ENCODE measurements around the gene TEAD3. TPM values are rescaled to one million over a fixed set of nuclear protein-coding genes. Genes with fewer than 3 reads are reported as not detected.

The TEAD3 gene
- total RNA-seq, 1 donor from 2014 or later, result 75.5 TPM

DNA sequence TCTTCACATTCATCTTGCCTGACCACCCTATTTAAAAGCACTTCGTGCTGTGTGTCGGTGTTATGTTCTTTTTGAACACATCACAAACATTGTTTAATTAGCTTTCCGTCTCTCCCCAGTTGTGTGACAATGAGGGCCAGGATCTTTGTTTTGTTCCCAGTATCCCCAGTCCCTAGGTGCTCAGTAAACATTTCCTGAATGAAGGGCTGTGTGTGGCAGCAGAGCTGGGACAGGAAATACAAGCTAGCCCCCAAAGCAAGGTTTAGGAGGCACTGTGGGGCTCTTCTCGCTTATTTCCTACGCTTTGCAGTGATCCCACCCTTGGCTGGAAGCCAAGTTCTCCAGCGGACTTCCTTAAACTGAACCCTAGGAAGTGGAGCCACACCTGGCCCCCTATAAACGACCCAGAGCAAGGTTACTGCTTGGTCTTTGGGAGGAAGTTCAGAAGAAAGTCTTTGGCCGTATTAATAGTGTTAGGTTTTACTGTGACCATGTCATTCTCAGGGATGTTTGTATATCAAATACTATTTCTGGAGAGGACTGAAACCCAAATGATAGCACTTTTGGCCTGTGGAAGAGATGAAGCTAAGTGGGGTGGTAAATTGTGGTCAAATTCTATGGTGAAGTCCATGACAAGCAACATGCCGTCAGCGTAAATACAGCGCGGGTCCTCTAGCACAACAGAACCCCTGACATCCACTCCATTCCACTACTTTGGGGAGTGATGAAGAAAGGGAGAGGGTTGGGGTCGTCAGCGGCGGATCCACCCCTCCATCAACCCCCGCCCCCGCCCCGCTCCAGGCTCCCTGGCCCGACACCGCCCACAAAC is 45.3 kb downstream of the TEAD3 start:
- H3K27me3 ChIP-seq (ENCODE audit: insufficient read depth, low read length), result no peaks in the 10 kb centered on the region
- H3K9ac ChIP-seq (ENCODE audit: low read length), result peak overlapping the region; percentile 9
- H2AFZ ChIP-seq (ENCODE audit: low read depth, low read length), result peak overlapping the region; percentile 49
- peak overlapping the region; percentile 94 for H3K4me2 ChIP-seq (ENCODE audit: low read length)
- H3K27ac Mint-ChIP-seq (ENCODE audit: unreplicated experiment), result no peak overlapping the region
- DNase-seq (ENCODE audit: low read depth) (no peak), FAIRE-seq (no peak)
- no peaks in the 10 kb centered on the region for H3K9me3 ChIP-seq (ENCODE audit: insufficient read depth, low read depth, low read length)
- no peak overlapping the region for H3K27ac ChIP-seq (ENCODE audit: low read depth, low read length)
- H3K9me3 Mint-ChIP-seq (ENCODE audit: unreplicated experiment), result no peaks in the 10 kb centered on the region
- H3K79me2 ChIP-seq (ENCODE audit: insufficient read depth, low read length), result no peaks in the 10 kb centered on the region
- H3K36me3 ChIP-seq (ENCODE audit: insufficient read depth, low read length), result no peaks in the 10 kb centered on the region
- H4K20me1 ChIP-seq (ENCODE audit: insufficient read depth, low read length), result no peaks in the 10 kb centered on the region
- TF ChIP-seq EZH2 (IDR thresholded peaks at IDR 0.05; ENCODE audit: insufficient read depth, low read length), result no peak
- TF ChIP-seq, protein P1, sequence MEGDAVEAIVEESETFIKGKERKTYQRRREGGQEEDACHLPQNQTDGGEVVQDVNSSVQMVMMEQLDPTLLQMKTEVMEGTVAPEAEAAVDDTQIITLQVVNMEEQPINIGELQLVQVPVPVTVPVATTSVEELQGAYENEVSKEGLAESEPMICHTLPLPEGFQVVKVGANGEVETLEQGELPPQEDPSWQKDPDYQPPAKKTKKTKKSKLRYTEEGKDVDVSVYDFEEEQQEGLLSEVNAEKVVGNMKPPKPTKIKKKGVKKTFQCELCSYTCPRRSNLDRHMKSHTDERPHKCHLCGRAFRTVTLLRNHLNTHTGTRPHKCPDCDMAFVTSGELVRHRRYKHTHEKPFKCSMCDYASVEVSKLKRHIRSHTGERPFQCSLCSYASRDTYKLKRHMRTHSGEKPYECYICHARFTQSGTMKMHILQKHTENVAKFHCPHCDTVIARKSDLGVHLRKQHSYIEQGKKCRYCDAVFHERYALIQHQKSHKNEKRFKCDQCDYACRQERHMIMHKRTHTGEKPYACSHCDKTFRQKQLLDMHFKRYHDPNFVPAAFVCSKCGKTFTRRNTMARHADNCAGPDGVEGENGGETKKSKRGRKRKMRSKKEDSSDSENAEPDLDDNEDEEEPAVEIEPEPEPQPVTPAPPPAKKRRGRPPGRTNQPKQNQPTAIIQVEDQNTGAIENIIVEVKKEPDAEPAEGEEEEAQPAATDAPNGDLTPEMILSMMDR (IDR thresholded peaks at IDR 0.05; ENCODE audit: insufficient read depth, low read depth, low read length), result no peak
- H3K36me3 Mint-ChIP-seq (ENCODE audit: low read depth, unreplicated experiment), result no peaks in the 10 kb centered on the region
- H3K4me3 Mint-ChIP-seq (ENCODE audit: unreplicated experiment), result peak overlapping the region; percentile 74
- H3K4me3 ChIP-seq (ENCODE audit: insufficient read depth, low read depth, low read length), result peak overlapping the region; percentile 46
- H3K4me1 ChIP-seq (ENCODE audit: insufficient read depth, low read length), result peaks cover 16% of the 10 kb centered on the region
- peaks cover 10% of the 10 kb centered on the region for H3K4me1 Mint-ChIP-seq (ENCODE audit: low read depth, unreplicated experiment)
- peaks cover 15% of the 10 kb centered on the region for H3K27me3 Mint-ChIP-seq (ENCODE audit: low read depth, unreplicated experiment)

- Histone ChIP-seq H3K79me2 (ENCODE audit: insufficient read depth, low read length) (no peaks in the 10 kb centered on the region), H3K4me3 (ENCODE audit: insufficient read depth, low read depth, low read length) (no peak overlapping the region), H3K27me3 (ENCODE audit: insufficient read depth, low read length) (no peaks in the 10 kb centered on the region), H3K4me1 (ENCODE audit: insufficient read depth, low read length) (peaks cover 16% of the 10 kb centered on the region), H3K9me3 (ENCODE audit: insufficient read depth, low read depth, low read length) (no peaks in the 10 kb centered on the region), H3K36me3 (ENCODE audit: insufficient read depth, low read length) (no peaks in the 10 kb centered on the region), H4K20me1 (ENCODE audit: insufficient read depth, low read length) (no peaks in the 10 kb centered on the region), H3K4me2 (ENCODE audit: low read length) (no peak overlapping the region), H2AFZ (ENCODE audit: low read depth, low read length) (no peak overlapping the region), H3K9ac (ENCODE audit: low read length) (no peak overlapping the region), H3K27ac (ENCODE audit: low read depth, low read length) (no peak overlapping the region)
- H3K9me3 Mint-ChIP-seq (ENCODE audit: unreplicated experiment), result no peaks in the 10 kb centered on the region
- peaks cover 18% of the 10 kb centered on the region for H3K27me3 Mint-ChIP-seq (ENCODE audit: low read depth, unreplicated experiment)
- DNase-seq (ENCODE audit: low read depth), result peak; percentile 38
- no peak for FAIRE-seq
- H3K36me3 Mint-ChIP-seq (ENCODE audit: low read depth, unreplicated experiment), result no peaks in the 10 kb centered on the region
- H3K4me3 Mint-ChIP-seq (ENCODE audit: unreplicated experiment), result no peak overlapping the region
- TF ChIP-seq, protein P1 (IDR thresholded peaks at IDR 0.05; ENCODE audit: insufficient read depth, low read depth, low read length), result peak; percentile 70
- no peak for TF ChIP-seq EZH2 (IDR thresholded peaks at IDR 0.05; ENCODE audit: insufficient read depth, low read length)
- H3K27ac Mint-ChIP-seq (ENCODE audit: unreplicated experiment), result no peak overlapping the region
- peaks cover 5% of the 10 kb centered on the region for H3K4me1 Mint-ChIP-seq (ENCODE audit: low read depth, unreplicated experiment)
Measured at GRCh38 chr6:35449287-35449881, 47.5 kb downstream of the TEAD3 start.

Measured in astrocyte (in vitro differentiated cells and primary cell).